Measurements from ENCODE around the gene CREB1. TPM values are rescaled to one million over a fixed set of nuclear protein-coding genes. Genes with fewer than 3 reads are reported as not detected.

The CREB1 gene
- total and polyA plus RNA-seq, 10 of the 15 experiments (the other 5 are each of a cell fraction or from before 2014, with no cell fraction given): 13.4 to 76.9 (median 39.5) TPM

- Histone ChIP-seq H3K27me3 (replicated peaks in 1 of 2; ENCODE audit: control insufficient read depth in 2 of 2, insufficient read depth in 2 of 2, low read length in 1 of 2) (no peaks in the 10 kb centered on the region), H3K9me3 (replicated peaks; ENCODE audit: control insufficient read depth, insufficient read depth, low read length) (no peaks in the 10 kb centered on the region), H3K4me2 (ENCODE audit: control insufficient read depth, insufficient read depth) (no peak overlapping the region), H3K4me1 (ENCODE audit: control insufficient read depth, insufficient read depth, low read length) (peaks cover 12% of the 10 kb centered on the region), H3K79me2 (ENCODE audit: control insufficient read depth, insufficient read depth, low read length) (peaks cover 12% of the 10 kb centered on the region), H3K9ac (ENCODE audit: control insufficient read depth, insufficient read depth, low read length) (no peak overlapping the region), H2AFZ (ENCODE audit: control insufficient read depth, low read depth, low read length) (no peak overlapping the region), H3K4me3 (no peak overlapping the region), H3K36me3 (ENCODE audit: control insufficient read depth in 2 of 2, insufficient read depth in 2 of 2, low read length in 1 of 2) (peaks cover 4 to 10% of the 10 kb centered on the region in 2 experiments), H4K20me1 (ENCODE audit: control insufficient read depth, insufficient read depth) (no peaks in the 10 kb centered on the region), H3K27ac (ENCODE audit: control insufficient read depth, insufficient read depth) (no peak overlapping the region)
- 96% methylated on average over 6 of the region's 6 CpGs for WGBS (ENCODE audit: insufficient coverage, insufficient replicate concordance, low lambda C conversion rate, missing lambda C conversion rate)
- ChIA-PET RAD21 (ENCODE audit: unreplicated experiment) (no interaction called here), CTCF (no interaction called here), POLR2A (interaction anchor here (1.2 kb wide), 1 partner anchor 18 kb away, joined by 3 read pairs; no protein-coding TSS in a partner anchor), SMC1A (ENCODE audit: uncharacterized antibody, unreplicated experiment) (interaction anchor here (0.6 to 1.1 kb wide), 2 partner anchors 67 to 357 kb away, joined by 3 to 4 read pairs; no protein-coding TSS in a partner anchor)
- no peak for FAIRE-seq
- DNase-seq (ENCODE audit: low read depth, low spot score): no peak
- intact Hi-C loops (cut with micrococcal nuclease; ENCODE audit: unreplicated experiment): no loop called here
- in situ Hi-C loops (cut with MboI): no loop called here
- BruUV-seq (replicated peaks): no TSS peak
- TF ChIP-seq STAT1 (conservative IDR thresholded peaks at IDR 0.05) (no peak), HDAC6 (IDR thresholded peaks at IDR 0.05; ENCODE audit: unreplicated experiment) (no peak), POLR2AphosphoS2 (IDR thresholded peaks at IDR 0.05; ENCODE audit: low read depth, low read length) (no peak), SRF (IDR thresholded peaks at IDR 0.05; ENCODE audit: low read depth in 2 of 2, low read length in 2 of 2) (no peak)
- no peak for ATAC-seq
Observed at GRCh38 chr2:207617011-207617671, 87.4 kb downstream of the CREB1 start.

DNA sequence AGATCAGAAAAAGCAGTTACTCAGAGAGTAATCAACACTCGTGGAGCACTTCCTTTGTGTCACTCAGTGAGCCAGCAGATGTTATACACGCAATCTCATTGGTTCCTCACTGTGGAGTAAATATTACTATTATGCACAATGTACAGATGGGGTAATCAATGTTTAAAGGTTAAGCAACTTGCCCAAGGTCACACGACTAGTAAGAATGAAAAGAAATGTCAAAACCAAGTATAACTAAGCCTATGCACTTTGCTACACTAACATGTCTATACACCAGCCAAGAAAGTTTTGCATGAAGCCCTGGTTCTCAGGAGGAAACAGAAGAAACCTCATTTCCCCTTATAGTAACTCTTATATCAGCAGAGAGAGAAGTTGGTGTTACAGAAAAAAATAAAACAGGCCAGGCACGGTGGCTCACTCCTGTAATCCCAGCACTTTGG lies 90.0 kb downstream of the CREB1 start:
- no peak for DNase-seq (ENCODE audit: low read depth, low spot score)
- Histone ChIP-seq H3K9me3 (replicated peaks; ENCODE audit: control insufficient read depth, insufficient read depth, low read length) (no peaks in the 10 kb centered on the region), H3K4me1 (ENCODE audit: control insufficient read depth, insufficient read depth, low read length) (peaks cover 22% of the 10 kb centered on the region), H3K36me3 (ENCODE audit: control insufficient read depth in 2 of 2, insufficient read depth in 2 of 2, low read length in 1 of 2) (peaks cover 4 to 16% of the 10 kb centered on the region in 2 experiments), H4K20me1 (ENCODE audit: control insufficient read depth, insufficient read depth) (no peaks in the 10 kb centered on the region), H3K4me3 (no peak overlapping the region), H2AFZ (ENCODE audit: control insufficient read depth, low read depth, low read length) (peak overlapping the region; percentile 40), H3K79me2 (ENCODE audit: control insufficient read depth, insufficient read depth, low read length) (peaks cover 33% of the 10 kb centered on the region), H3K27ac (ENCODE audit: control insufficient read depth, insufficient read depth) (peak overlapping the region; percentile 51), H3K4me2 (ENCODE audit: control insufficient read depth, insufficient read depth) (peak overlapping the region; percentile 26), H3K27me3 (replicated peaks in 1 of 2; ENCODE audit: control insufficient read depth in 2 of 2, insufficient read depth in 2 of 2, low read length in 1 of 2) (no peaks in the 10 kb centered on the region), H3K9ac (ENCODE audit: control insufficient read depth, insufficient read depth, low read length) (no peak overlapping the region)
- FAIRE-seq: no peak
- ATAC-seq: peak; percentile 37
- ChIA-PET RAD21 (ENCODE audit: unreplicated experiment) (interaction anchor here (1.2 kb wide), 1 partner anchor 88 kb away, joined by 3 read pairs; no protein-coding TSS in a partner anchor), SMC1A (ENCODE audit: uncharacterized antibody, unreplicated experiment) (interaction anchor here (0.8 to 2.9 kb wide), 7 partner anchors 11 to 96 kb away, joined by 3 to 16 read pairs (median 3); no protein-coding TSS in a partner anchor), CTCF (interaction anchor here (0.9 kb wide), 1 partner anchor 126 kb away, joined by 3 read pairs; no protein-coding TSS in a partner anchor), POLR2A (interaction anchor here (0.6 to 1.8 kb wide), 2 partner anchors 48 to 90 kb away, joined by 3 to 7 read pairs; partner anchors contain the start of gene CREB1)
- in situ Hi-C loops (cut with MboI) (loop anchor here (10.0 kb wide), 1 partner anchor 635 kb away; the partner anchor contains the start of gene IDH1), intact Hi-C loops (cut with micrococcal nuclease; ENCODE audit: unreplicated experiment) (no loop called here)
- WGBS (ENCODE audit: insufficient coverage, insufficient replicate concordance, low lambda C conversion rate, missing lambda C conversion rate): 5% methylated on average over 4 of the region's 4 CpGs
- BruUV-seq (replicated peaks): no TSS peak
- TF ChIP-seq PKNOX1 (IDR thresholded peaks at IDR 0.05) (peak; percentile 86), RUNX3 (IDR thresholded peaks at IDR 0.05; ENCODE audit: low read length) (no peak), NFYB (IDR thresholded peaks at IDR 0.05; ENCODE audit: insufficient read depth, low read depth, low read length) (no peak), POU2F2 (IDR thresholded peaks at IDR 0.05; ENCODE audit: borderline replicate concordance, low read depth, low read length) (0 out of 3 replicates have a peak, but pooled peaks have one; percentile 48), BACH1 (IDR thresholded peaks at IDR 0.05; ENCODE audit: borderline replicate concordance) (no peak)
- TF ChIP-seq, protein P1, sequence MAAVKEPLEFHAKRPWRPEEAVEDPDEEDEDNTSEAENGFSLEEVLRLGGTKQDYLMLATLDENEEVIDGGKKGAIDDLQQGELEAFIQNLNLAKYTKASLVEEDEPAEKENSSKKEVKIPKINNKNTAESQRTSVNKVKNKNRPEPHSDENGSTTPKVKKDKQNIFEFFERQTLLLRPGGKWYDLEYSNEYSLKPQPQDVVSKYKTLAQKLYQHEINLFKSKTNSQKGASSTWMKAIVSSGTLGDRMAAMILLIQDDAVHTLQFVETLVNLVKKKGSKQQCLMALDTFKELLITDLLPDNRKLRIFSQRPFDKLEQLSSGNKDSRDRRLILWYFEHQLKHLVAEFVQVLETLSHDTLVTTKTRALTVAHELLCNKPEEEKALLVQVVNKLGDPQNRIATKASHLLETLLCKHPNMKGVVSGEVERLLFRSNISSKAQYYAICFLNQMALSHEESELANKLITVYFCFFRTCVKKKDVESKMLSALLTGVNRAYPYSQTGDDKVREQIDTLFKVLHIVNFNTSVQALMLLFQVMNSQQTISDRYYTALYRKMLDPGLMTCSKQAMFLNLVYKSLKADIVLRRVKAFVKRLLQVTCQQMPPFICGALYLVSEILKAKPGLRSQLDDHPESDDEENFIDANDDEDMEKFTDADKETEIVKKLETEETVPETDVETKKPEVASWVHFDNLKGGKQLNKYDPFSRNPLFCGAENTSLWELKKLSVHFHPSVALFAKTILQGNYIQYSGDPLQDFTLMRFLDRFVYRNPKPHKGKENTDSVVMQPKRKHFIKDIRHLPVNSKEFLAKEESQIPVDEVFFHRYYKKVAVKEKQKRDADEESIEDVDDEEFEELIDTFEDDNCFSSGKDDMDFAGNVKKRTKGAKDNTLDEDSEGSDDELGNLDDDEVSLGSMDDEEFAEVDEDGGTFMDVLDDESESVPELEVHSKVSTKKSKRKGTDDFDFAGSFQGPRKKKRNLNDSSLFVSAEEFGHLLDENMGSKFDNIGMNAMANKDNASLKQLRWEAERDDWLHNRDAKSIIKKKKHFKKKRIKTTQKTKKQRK (IDR thresholded peaks at IDR 0.05; ENCODE audit: low read depth, low read length): no peak
